T-cell (primary cell): ENCODE data around the gene MRPL12. TPM values are rescaled to one million over a fixed set of nuclear protein-coding genes. Genes with fewer than 3 reads are reported as not detected.

Experiments
- ATAC-seq, 4 experiments: fragments of 200-7000 bp in 3 of 4; fragments of 150-1000 bp in 1 of 4; cut with Tn5 transposase; replicated peaks in 1 of 4; 1 replicate in 3 of 4; 2 replicates in 1 of 4; pipeline ENCODE4 v1.10.0; 2021; ENCODE audit warnings: moderate library complexity in 3 of 4, mild to moderate bottlenecking in 2 of 4, moderate number of reproducible peaks in 1 of 4
- CTCF ChIA-PET, 2 donors: fragments of 300-600 bp; sonication (Branson Sonifier 250); formaldehyde crosslinking; loops; one replicate each; lab custom pipeline; 2022; ENCODE audit warnings: antibody characterized with exemption in 2 of 2; lab: Charles Lee
- POLR2A ChIA-PET, 2 donors: fragments of 300-600 bp; sonication (Branson Sonifier 250); formaldehyde crosslinking; loops; one replicate each; lab custom pipeline; 2022; ENCODE audit warnings: antibody characterized with exemption in 2 of 2; lab: Charles Lee
- DNase-seq, 35 experiments: peaks; one replicate each; pipeline versions ENCODE4 v3.0.0 to v3.0.0-alpha.2; 2013 to 2023
- H3K27ac ChIP-seq: one replicate; pipeline ENCODE4 v1.5.1; 2013; ENCODE audit warnings: low read length
- H3K27me3 ChIP-seq, 2 experiments: replicated peaks in 1 of 2; 1 replicate in 1 of 2; 2 replicates in 1 of 2; pipeline versions ENCODE4 v1.6.1 to v1.7.0; 2013; ENCODE audit warnings: low read length in 1 of 2, mixed read lengths in 1 of 2; ENCODE audit not compliant: control insufficient read depth in 2 of 2, insufficient read depth in 2 of 2; ENCODE audit errors: extremely low read depth in 1 of 2
- H3K36me3 ChIP-seq, 2 donors: 1 replicate in 1 of 2; 2 replicates in 1 of 2; pipeline versions ENCODE4 v1.6.1 to v1.7.0; 2013; ENCODE audit warnings: low read length in 1 of 2; ENCODE audit not compliant: control insufficient read depth in 2 of 2, insufficient read depth in 1 of 2; ENCODE audit errors: extremely low read depth in 1 of 2
- H3K4me1 ChIP-seq, 2 experiments: 1 replicate in 1 of 2; 2 replicates in 1 of 2; pipeline versions ENCODE4 v1.6.1 to v1.7.0; 2013; ENCODE audit warnings: low read length in 2 of 2, mixed read lengths in 1 of 2; ENCODE audit not compliant: insufficient read depth in 2 of 2, control insufficient read depth in 1 of 2; ENCODE audit errors: extremely low read depth in 1 of 2
- H3K4me3 ChIP-seq, 2 donors: 1 replicate in 1 of 2; 2 replicates in 1 of 2; pipeline versions ENCODE4 v1.5.1 to v1.7.0; 2013; ENCODE audit warnings: mild to moderate bottlenecking in 2 of 2, low read length in 1 of 2, moderate library complexity in 1 of 2; ENCODE audit not compliant: control insufficient read depth in 1 of 2; ENCODE audit errors: extremely low read depth in 1 of 2
- H3K9me3 ChIP-seq: 2 replicates; pipeline ENCODE4 v1.7.0; 2013
- H3K27ac Mint-ChIP-seq, 2 donors: one replicate each; pipeline ENCODE4 v1.8.0; 2020 to 2021; ENCODE audit warnings: mild to moderate bottlenecking in 2 of 2, mixed read lengths in 2 of 2
- H3K27me3 Mint-ChIP-seq, 2 donors: one replicate each; pipeline ENCODE4 v1.8.0; 2021 to 2022; ENCODE audit warnings: mixed read lengths in 2 of 2
- H3K36me3 Mint-ChIP-seq: one replicate; pipeline ENCODE4 v1.8.0; 2021; ENCODE audit warnings: mixed read lengths
- H3K4me1 Mint-ChIP-seq, 3 donors: one replicate each; pipeline ENCODE4 v1.8.0; 2020 to 2022; ENCODE audit warnings: mixed read lengths in 3 of 3, mild to moderate bottlenecking in 1 of 3
- H3K4me3 Mint-ChIP-seq, 3 donors: one replicate each; pipeline ENCODE4 v1.8.0; 2020 to 2022; ENCODE audit warnings: mild to moderate bottlenecking in 3 of 3, mixed read lengths in 3 of 3, moderate library complexity in 3 of 3
- H3K9me3 Mint-ChIP-seq, 3 donors: one replicate each; pipeline ENCODE4 v1.8.0; 2020 to 2022; ENCODE audit warnings: mixed read lengths in 3 of 3
- WGBS: methylation state at CpG from one replicate; pipeline ENCODE4 v1.1.5; 2013; ENCODE audit warnings: missing lambda C conversion rate; ENCODE audit not compliant: insufficient coverage; 5-methylcytosine and 5-hydroxymethylcytosine counted together
- total RNA-seq, 35 experiments: library from RNA in 6 of 35; stranded (reverse) in 6 of 35; fragments of 120-200 nt in 1 of 35; gene quantifications; one replicate each; pipeline versions ENCODE4 v1.2.1 to v1.2.4 and lab custom pipeline; 2013 to 2026

Gene MRPL12
- total RNA-seq (10 to 100 TPM; 18.5 to 33.5 (median 31.4) TPM), total RNA-seq (lab: John Stamatoyannopoulos, UW) (1.4 to 19.0 (median 3.4) reads per million in 29 experiments)
- total RNA-seq (2013): 7.0 TPM

DNA sequence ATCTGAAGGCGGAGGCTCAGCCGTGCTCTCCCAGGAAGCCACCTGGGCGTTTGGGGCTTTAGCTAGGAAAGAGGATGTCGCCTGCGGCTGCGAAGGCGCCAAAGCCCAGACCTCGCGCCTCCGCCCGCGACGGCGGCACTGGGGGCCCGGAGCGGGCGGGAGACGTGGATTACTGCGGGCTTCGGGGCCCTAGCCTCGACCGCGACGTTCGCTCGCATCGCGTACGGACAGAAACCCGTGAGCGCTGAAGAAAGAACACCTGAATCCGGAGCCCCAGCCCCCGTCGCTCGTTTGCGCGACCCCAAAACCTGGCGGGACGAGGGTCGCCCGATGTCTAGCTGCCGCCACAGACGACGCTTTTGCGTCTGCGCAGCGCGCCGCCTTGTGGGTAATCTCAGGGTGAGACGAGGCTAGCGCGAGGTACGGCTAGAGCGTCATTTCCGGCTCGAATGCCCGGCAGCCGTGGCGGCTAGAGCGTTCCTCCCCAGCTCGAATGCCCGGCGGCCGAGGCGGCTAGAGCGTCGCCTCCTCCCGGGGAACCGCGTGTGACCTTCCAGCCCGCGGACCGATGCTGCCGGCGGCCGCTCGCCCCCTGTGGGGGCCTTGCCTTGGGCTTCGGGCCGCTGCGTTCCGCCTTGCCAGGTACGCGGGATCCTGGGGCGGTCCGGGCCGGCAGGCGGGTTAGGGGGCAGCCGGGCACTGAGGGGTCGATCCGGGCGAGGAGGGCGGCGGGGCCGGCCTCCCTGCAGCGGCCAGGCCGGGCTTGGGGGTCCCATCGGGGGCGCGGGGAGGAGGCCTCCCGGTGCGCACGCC, at the start of gene MRPL12:
TSS of gene MRPL12 (plus strand) at position 434 of the 813 bp plus-strand sequence. CDS start at position 569, 135 bp downstream.
- Mint-ChIP-seq H3K4me3 (peak within 1 kb of the TSS; percentile 87 to 91 (median 88)), H3K27ac (peak within 1 kb of the TSS; percentile 89 to 90), H3K36me3 (peaks cover 27% of the 10 kb centered on the region), H3K9me3 (no peaks in the 10 kb centered on the region), H3K4me1 (peaks cover 21 to 33% (median 29%) of the 10 kb centered on the region in 3 donors), H3K27me3 (no peaks in the 10 kb centered on the region)
- ChIA-PET POLR2A (interaction anchor here in 1 of 2 donors (0.6 kb wide), 1 partner anchor 153 kb away, joined by 3 read pairs; no protein-coding TSS in a partner anchor), CTCF (no interaction called here)
- DNase-seq: peak; percentile 66 to 94 (median 82)
- peaks cover 9 to 35% of the 10 kb centered on the region in 2 experiments for H3K4me1 ChIP-seq
- WGBS: under 1% methylated on average over 102 of the region's 102 CpGs
- no peaks in the 10 kb centered on the region for H3K9me3 ChIP-seq
- H3K27ac ChIP-seq: peak within 1 kb of the TSS; percentile 85
- H3K4me3 ChIP-seq: peak within 1 kb of the TSS; percentile 85 to 88
- peaks cover 16 to 44% of the 10 kb centered on the region in 2 donors for H3K36me3 ChIP-seq
- ATAC-seq: peak; percentile 89 to 92 (median 92)
- H3K27me3 ChIP-seq: no peaks in the 10 kb centered on the region

DNA sequence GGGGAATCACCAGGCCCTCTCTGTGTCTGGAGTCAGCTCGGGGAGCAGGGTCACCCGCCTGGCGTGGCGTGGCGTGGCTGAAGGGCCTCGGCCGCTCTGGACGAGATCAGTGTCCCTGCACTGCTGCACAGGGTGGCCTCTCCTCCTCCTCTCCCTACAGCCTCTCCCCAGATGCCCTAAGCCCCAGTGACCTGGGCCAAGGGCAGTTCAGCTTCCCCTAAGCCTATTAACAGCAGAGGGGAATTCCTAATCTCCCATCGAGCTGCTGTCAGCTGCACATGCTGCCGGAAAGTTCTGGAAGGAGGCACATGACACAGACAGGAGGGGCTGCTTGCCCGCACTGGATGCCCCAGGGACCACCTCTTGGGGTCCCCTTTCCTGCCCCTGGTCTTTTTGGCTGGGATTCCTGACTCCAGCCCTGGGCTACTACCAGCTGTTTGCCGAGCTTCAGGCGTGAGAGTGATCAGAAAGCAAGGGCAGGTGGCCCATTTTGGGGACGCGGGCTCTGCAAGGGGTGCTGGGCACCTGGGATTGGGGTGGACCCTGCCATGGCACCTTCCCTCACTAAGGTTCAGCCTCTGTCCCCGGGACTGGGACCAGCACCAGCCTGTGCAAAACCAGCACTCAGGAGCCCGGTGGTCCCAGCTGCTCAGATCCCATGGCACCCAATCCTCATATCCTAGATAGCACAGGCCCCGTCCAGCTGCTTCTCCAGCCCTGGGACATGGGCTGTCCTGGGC, 47.6 kb upstream of the MRPL12 start:
- Mint-ChIP-seq H3K4me3 (no peak overlapping the region), H3K4me1 (peaks cover 16 to 23% (median 17%) of the 10 kb centered on the region in 3 donors), H3K27ac (no peak overlapping the region), H3K27me3 (peaks cover 5 to 20% of the 10 kb centered on the region in 2 donors), H3K36me3 (no peaks in the 10 kb centered on the region), H3K9me3 (no peaks in the 10 kb centered on the region)
- CTCF ChIA-PET: no interaction called here
- ATAC-seq (no peak), DNase-seq (no peak)
- POLR2A ChIA-PET: no interaction called here
- 83% methylated on average over 18 of the region's 18 CpGs for WGBS
- H3K9me3 ChIP-seq: no peaks in the 10 kb centered on the region
- peaks cover 8 to 28% of the 10 kb centered on the region in 2 experiments for H3K4me1 ChIP-seq
- H3K27ac ChIP-seq: no peak overlapping the region
- H3K36me3 ChIP-seq: no peaks in the 10 kb centered on the region
- no peak overlapping the region for H3K4me3 ChIP-seq
- peaks cover 0 to 55% of the 10 kb centered on the region in 2 experiments for H3K27me3 ChIP-seq

DNA sequence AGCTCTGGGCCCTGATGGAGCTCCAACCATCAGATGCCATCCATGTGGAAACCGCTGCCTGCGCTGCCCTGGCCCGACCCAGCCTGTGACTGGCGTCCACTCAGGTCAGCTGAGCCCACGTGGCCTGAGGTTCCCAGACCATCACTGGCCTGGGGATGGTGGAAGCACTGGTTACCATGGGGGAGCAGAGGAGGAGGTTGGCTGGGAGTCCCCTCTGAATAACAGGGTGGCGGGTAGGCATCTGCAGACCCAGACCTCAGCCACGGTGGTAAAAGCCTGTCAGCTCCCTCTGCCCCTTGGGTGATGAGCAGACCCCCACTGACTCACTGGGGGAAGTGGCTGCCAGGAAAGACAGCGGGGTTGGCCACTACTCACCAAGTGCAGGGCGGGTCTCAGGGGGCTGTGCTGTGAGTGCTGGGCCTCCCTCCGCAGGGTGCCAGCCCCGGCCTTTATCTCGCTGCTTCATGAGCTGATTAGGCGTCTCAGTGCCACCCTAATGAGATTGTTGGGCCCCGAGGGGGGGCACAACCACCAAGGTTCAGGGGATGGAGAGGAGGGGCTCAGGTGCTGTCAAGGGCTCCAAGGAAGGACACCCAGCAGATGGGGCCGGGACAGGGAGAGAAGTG, 46.9 kb upstream of the MRPL12 start, which contains the start of gene PDE6G:
TSS of gene PDE6G (minus strand) at position 425 of the 626 bp plus-strand sequence. CDS start 3,237 bp downstream, outside the sequence.
- peaks cover 16 to 23% (median 17%) of the 10 kb centered on the region in 3 donors for H3K4me1 Mint-ChIP-seq
- no peaks in the 10 kb centered on the region for H3K9me3 Mint-ChIP-seq
- no peaks in the 10 kb centered on the region for H3K9me3 ChIP-seq
- H3K4me1 ChIP-seq: peaks cover 9 to 28% of the 10 kb centered on the region in 2 experiments
- ATAC-seq (no peak), DNase-seq (no peak)
- H3K27me3 Mint-ChIP-seq: peaks cover 5 to 16% of the 10 kb centered on the region in 2 donors
- POLR2A ChIA-PET: no interaction called here
- H3K36me3 ChIP-seq: no peaks in the 10 kb centered on the region
- no peaks in the 10 kb centered on the region for H3K36me3 Mint-ChIP-seq
- peaks cover 0 to 48% of the 10 kb centered on the region in 2 experiments for H3K27me3 ChIP-seq
- WGBS: 91% methylated on average over 15 of the region's 15 CpGs
- H3K27ac Mint-ChIP-seq: no peak within 1 kb of the TSS
- no peak within 1 kb of the TSS for H3K4me3 Mint-ChIP-seq
- H3K4me3 ChIP-seq: no peak within 1 kb of the TSS
- H3K27ac ChIP-seq: no peak within 1 kb of the TSS
- CTCF ChIA-PET: interaction anchor here in 1 of 2 donors (0.6 kb wide), 1 partner anchor 311 kb away, joined by 3 read pairs; no protein-coding TSS in a partner anchor

DNA sequence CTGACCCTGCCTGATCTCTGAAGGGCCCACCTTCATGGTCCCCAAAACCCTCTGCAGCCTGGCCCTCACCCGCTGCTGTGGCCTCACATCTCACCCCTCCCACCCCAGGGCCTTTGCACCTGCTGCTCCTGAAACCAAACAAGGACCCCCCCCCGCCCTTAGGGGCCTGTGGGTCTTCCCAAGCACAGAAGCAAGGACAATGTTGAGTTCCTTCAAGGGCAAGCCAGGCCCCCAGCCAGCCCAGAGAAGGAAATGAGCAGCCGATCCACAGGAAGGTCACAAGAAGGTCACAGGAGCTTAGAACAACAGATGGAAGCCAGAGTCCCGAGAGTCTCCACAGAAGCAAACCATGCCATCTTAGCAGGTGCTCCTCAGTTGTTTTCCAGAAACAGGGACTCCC, 46.3 kb upstream of the MRPL12 start:
- Mint-ChIP-seq H3K36me3 (no peaks in the 10 kb centered on the region), H3K27ac (no peak overlapping the region), H3K27me3 (peaks cover 2 to 12% of the 10 kb centered on the region in 2 donors), H3K9me3 (no peaks in the 10 kb centered on the region), H3K4me1 (peaks cover 14 to 21% (median 18%) of the 10 kb centered on the region in 3 donors), H3K4me3 (no peak overlapping the region)
- DNase-seq (no peak), ATAC-seq (no peak)
- Histone ChIP-seq H3K4me1 (peaks cover 11 to 28% of the 10 kb centered on the region in 2 experiments), H3K27ac (no peak overlapping the region), H3K36me3 (no peaks in the 10 kb centered on the region), H3K27me3 (peaks cover 0 to 42% of the 10 kb centered on the region in 2 experiments), H3K9me3 (no peaks in the 10 kb centered on the region), H3K4me3 (no peak overlapping the region)
- 35% methylated on average over 3 of the region's 4 CpGs for WGBS
- POLR2A ChIA-PET: no interaction called here
- CTCF ChIA-PET: interaction anchor here in 1 of 2 donors (0.6 kb wide), 1 partner anchor 311 kb away, joined by 3 read pairs; no protein-coding TSS in a partner anchor

DNA sequence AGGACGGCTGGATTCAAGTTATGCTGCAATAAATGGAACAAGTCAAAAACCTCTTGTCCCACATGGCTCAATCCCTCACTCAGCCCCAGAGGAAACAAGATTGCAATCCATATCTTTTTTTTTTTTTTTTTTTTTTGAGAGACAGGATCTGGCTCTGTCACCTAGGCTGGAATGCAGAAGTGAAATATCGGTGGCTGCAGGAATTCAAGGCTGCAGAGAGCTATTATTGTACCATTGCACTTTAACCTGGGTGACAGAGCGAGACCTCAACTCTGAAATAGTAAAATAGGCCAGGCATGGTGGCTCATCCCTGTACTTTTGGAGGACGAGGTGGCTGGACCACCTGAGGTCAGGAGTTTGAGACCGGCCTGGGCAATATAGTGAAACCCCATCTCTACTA, 44.1 kb upstream of the MRPL12 start:
- Mint-ChIP-seq H3K9me3 (no peaks in the 10 kb centered on the region), H3K4me1 (peaks cover 10 to 25% (median 22%) of the 10 kb centered on the region in 3 donors), H3K36me3 (no peaks in the 10 kb centered on the region), H3K27ac (no peak overlapping the region), H3K4me3 (no peak overlapping the region), H3K27me3 (peaks cover 0 to 2% of the 10 kb centered on the region in 2 donors)
- H3K27ac ChIP-seq: no peak overlapping the region
- CTCF ChIA-PET: no interaction called here
- ATAC-seq: no peak
- no peak overlapping the region for H3K4me3 ChIP-seq
- WGBS: 100% methylated on average over 4 of the region's 5 CpGs
- POLR2A ChIA-PET: no interaction called here
- H3K36me3 ChIP-seq: no peaks in the 10 kb centered on the region
- no peak for DNase-seq
- no peaks in the 10 kb centered on the region for H3K9me3 ChIP-seq
- peaks cover 21 to 32% of the 10 kb centered on the region in 2 experiments for H3K4me1 ChIP-seq
- peaks cover 0 to 21% of the 10 kb centered on the region in 2 experiments for H3K27me3 ChIP-seq
